Testis (tissue), 2 donors: ENCODE data around the gene RRP1.

ENCODE experiments used
- POLR2A ChIP-seq: fragments of 450-650 bp; IDR thresholded peaks from one replicate; pipeline ENCODE4 v1.6.1; 2017; ENCODE audit warnings: antibody characterized with exemption, mild to moderate bottlenecking, moderate library complexity
- TF ChIP-seq, protein P1 (sequence below), 3 experiments: fragments of 450-650 bp in 2 of 3; fragments of 200-600 bp in 1 of 3; sonication (generic) in 1 of 3; IDR thresholded peaks; one replicate each; pipeline ENCODE4 v1.5.1; 2016 to 2019; ENCODE audit warnings: antibody characterized with exemption in 3 of 3, mild to moderate bottlenecking in 2 of 3, moderate library complexity in 1 of 3

DNA sequence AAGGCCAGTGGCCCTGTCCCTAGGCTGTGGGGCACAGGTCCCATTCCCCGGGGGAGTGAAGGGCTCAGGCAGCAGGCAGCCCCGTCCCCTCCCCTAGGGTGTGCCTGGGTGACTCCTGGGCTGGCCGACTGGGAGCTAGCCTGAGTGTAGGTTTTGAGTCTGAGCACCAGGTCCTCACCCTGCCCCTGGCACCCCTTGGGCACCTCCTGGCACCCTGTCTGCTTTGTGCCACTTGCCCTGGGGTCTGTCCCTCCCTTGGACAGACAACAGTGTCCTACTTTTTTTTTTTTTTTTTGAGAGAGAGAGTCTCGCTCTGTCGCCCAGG, 24.2 kb downstream of the RRP1 start:
- TF ChIP-seq, protein P1, sequence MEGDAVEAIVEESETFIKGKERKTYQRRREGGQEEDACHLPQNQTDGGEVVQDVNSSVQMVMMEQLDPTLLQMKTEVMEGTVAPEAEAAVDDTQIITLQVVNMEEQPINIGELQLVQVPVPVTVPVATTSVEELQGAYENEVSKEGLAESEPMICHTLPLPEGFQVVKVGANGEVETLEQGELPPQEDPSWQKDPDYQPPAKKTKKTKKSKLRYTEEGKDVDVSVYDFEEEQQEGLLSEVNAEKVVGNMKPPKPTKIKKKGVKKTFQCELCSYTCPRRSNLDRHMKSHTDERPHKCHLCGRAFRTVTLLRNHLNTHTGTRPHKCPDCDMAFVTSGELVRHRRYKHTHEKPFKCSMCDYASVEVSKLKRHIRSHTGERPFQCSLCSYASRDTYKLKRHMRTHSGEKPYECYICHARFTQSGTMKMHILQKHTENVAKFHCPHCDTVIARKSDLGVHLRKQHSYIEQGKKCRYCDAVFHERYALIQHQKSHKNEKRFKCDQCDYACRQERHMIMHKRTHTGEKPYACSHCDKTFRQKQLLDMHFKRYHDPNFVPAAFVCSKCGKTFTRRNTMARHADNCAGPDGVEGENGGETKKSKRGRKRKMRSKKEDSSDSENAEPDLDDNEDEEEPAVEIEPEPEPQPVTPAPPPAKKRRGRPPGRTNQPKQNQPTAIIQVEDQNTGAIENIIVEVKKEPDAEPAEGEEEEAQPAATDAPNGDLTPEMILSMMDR (IDR thresholded peaks at IDR 0.05) = no peak
- TF ChIP-seq POLR2A = no peak
